Hematopoietic multipotent progenitor cell treated with erythropoietin and hydrocortisone succinate and interleukin-3 and kit ligand, for 4 days (in vitro differentiated cells): ENCODE measurements around the gene NRXN3.

Source experiments
- DNase-seq: peaks from one replicate; pipeline ENCODE4 v3.0.0-alpha.2; 2015

NRXN3 gene

GRCh38 chr14:78666336-78667056, 496.3 kb downstream of the NRXN3 start:
- DNase-seq, result no peak

GRCh38 chr14:78667141-78667540, 497.0 kb downstream of the NRXN3 start:
- DNase-seq, result no peak

GRCh38 chr14:78673845-78674244, 503.7 kb downstream of the NRXN3 start:
- DNase-seq, result no peak

GRCh38 chr14:78674820-78675219, 504.6 kb downstream of the NRXN3 start:
- no peak for DNase-seq

- no peak for DNase-seq
Measured at GRCh38 chr14:78683206-78683605, 513.0 kb downstream of the NRXN3 start.

- no peak for DNase-seq
Measured at GRCh38 chr14:78683981-78684380, 513.8 kb downstream of the NRXN3 start.

- no peak for DNase-seq
Measured at GRCh38 chr14:78688503-78688902, 518.3 kb downstream of the NRXN3 start.

GRCh38 chr14:78690836-78691235, 520.7 kb downstream of the NRXN3 start:
- DNase-seq, result no peak

- DNase-seq, result peak; percentile 18
Measured at GRCh38 chr14:78697341-78697740, 527.2 kb downstream of the NRXN3 start.

- no peak for DNase-seq
Measured at GRCh38 chr14:78698991-78699390, 528.8 kb downstream of the NRXN3 start.

- no peak for DNase-seq
Measured at GRCh38 chr14:78700236-78700635, 530.1 kb downstream of the NRXN3 start.

- DNase-seq, result no peak
Measured at GRCh38 chr14:78701246-78701645, 531.1 kb downstream of the NRXN3 start.

GRCh38 chr14:78704965-78705364, 534.8 kb downstream of the NRXN3 start:
- DNase-seq, result no peak

GRCh38 chr14:78705989-78706388, 535.8 kb downstream of the NRXN3 start:
- DNase-seq, result no peak

GRCh38 chr14:78709795-78710557, 539.8 kb downstream of the NRXN3 start:
- peak; percentile 3 for DNase-seq

GRCh38 chr14:78710963-78711362, 540.8 kb downstream of the NRXN3 start:
- no peak for DNase-seq

- DNase-seq, result no peak
Measured at GRCh38 chr14:78713716-78714115, 543.5 kb downstream of the NRXN3 start.

GRCh38 chr14:78714711-78715110, 544.5 kb downstream of the NRXN3 start:
- no peak for DNase-seq

GRCh38 chr14:78721756-78722480, 551.7 kb downstream of the NRXN3 start:
- no peak for DNase-seq

- DNase-seq, result no peak
Measured at GRCh38 chr14:78725086-78725485, 554.9 kb downstream of the NRXN3 start.

- no peak for DNase-seq
Measured at GRCh38 chr14:78737116-78737515, 566.9 kb downstream of the NRXN3 start.

GRCh38 chr14:78737601-78738000, 567.4 kb downstream of the NRXN3 start:
- no peak for DNase-seq

GRCh38 chr14:78746086-78746595, 576.0 kb downstream of the NRXN3 start:
- DNase-seq, result no peak

GRCh38 chr14:78747813-78748212, 577.6 kb downstream of the NRXN3 start:
- no peak for DNase-seq
